Stomach (tissue), 9 donors: Measurements from ENCODE around the gene C2CD3. TPM values are rescaled to one million over a fixed set of nuclear protein-coding genes. Genes with fewer than 3 reads are reported as not detected.
A peak's percentile ranks its signal among the peaks of the same experiment; 100 is the strongest.

Experiments used
- DNase-seq, 2 donors: peaks; one replicate each; pipeline versions ENCODE4 v3.0.0 to v3.0.0-alpha.2; 2013 to 2019
- H3K27ac ChIP-seq, 5 donors: fragments of 200-600 bp in 4 of 5; sonication (generic) in 4 of 5; one replicate each; pipeline ENCODE4 v1.5.1; 2013 to 2019; ENCODE audit warnings: mild to moderate bottlenecking in 1 of 5, moderate library complexity in 1 of 5
- H3K27me3 ChIP-seq, 3 donors: fragments of 200-600 bp; sonication (generic); one replicate each; pipeline ENCODE4 v1.5.1; 2017 to 2019; ENCODE audit warnings: mixed run types in 1 of 3
- H3K36me3 ChIP-seq, 4 donors: fragments of 200-600 bp; sonication (generic); 1 replicate in 3 of 4; 2 replicates in 1 of 4; pipeline ENCODE4 v1.5.1; 2016 to 2019
- H3K4me1 ChIP-seq, 4 donors: fragments of 200-600 bp; sonication (generic); one replicate each; pipeline ENCODE4 v1.5.1; 2016 to 2019
- H3K4me3 ChIP-seq, 4 donors: fragments of 200-600 bp; sonication (generic) in 3 of 4; one replicate each; pipeline ENCODE4 v1.5.1; 2016 to 2019; ENCODE audit warnings: mild to moderate bottlenecking in 1 of 4
- H3K9me3 ChIP-seq, 4 donors: fragments of 200-600 bp; sonication (generic); one replicate each; pipeline ENCODE4 v1.5.1; 2016 to 2019
- EP300 ChIP-seq: sonication (generic); formaldehyde crosslinking; IDR thresholded peaks from one replicate; pipeline ENCODE4 v1.6.1; 2017; ENCODE audit warnings: antibody characterized with exemption
- POLR2A ChIP-seq, 4 donors: fragments of 450-650 bp; IDR thresholded peaks; one replicate each; pipeline ENCODE4 v1.6.1; 2016; ENCODE audit warnings: antibody characterized with exemption in 4 of 4, control low read depth in 2 of 4, mild to moderate bottlenecking in 1 of 4, moderate library complexity in 1 of 4
- POLR2AphosphoS5 ChIP-seq, 3 donors: sonication (generic); formaldehyde crosslinking; IDR thresholded peaks; one replicate each; pipeline ENCODE4 v1.6.1; 2016; ENCODE audit warnings: antibody characterized with exemption in 3 of 3
- WGBS, 5 donors: extraction: QIAGEN DNeasy Blood & Tissue Kit in 3 of 5; methylation state at CpG; one replicate each; pipeline versions ENCODE4 v1.1.5 to v1.1.7; 2013 to 2018; 5-methylcytosine and 5-hydroxymethylcytosine counted together
- intact Hi-C: fragments of 100-400 bp; cut with DNase I; formaldehyde crosslinking; loops from one replicate; pipeline ENCODE4 v1.15.1; 2023; ENCODE audit warnings: low total_unique reads
- polyA plus RNA-seq, 3 donors: library from polyadenylated mRNA; stranded (reverse); fragments of 200-250 nt; gene quantifications; one replicate each; pipeline ENCODE4 v1.2.3, GENCODE V29; 2013
- total RNA-seq, 5 donors: library from RNA; depleted of rRNA; stranded (reverse); fragments of >200 nt; gene quantifications; one replicate each; pipeline versions ENCODE4 v1.1.0 to v1.2.3, GENCODE V29; 2014 to 2016
- TF ChIP-seq, protein P1 (sequence below), 7 experiments: fragments of 450-650 bp in 4 of 7; fragments of 200-600 bp in 3 of 7; sonication (generic) in 3 of 7; IDR thresholded peaks; one replicate each; pipeline ENCODE4 v1.5.1; 2016 to 2019; ENCODE audit warnings: antibody characterized with exemption in 7 of 7, control low read depth in 2 of 7, mild to moderate bottlenecking in 1 of 7
- donor health status: healthy with polysubstance abuse.
- donor health status: Bipolar disorder and iron deficiency.
- donor health status: healthy.

Gene C2CD3
- total and polyA plus RNA-seq, 8 donors, result 5.6 to 176 (median 38.6) TPM

- no peaks in the 10 kb centered on the region for H3K9me3 ChIP-seq
- H3K27me3 ChIP-seq, result no peaks in the 10 kb centered on the region
- H3K36me3 ChIP-seq, result peaks cover 0 to 3% (median 2%) of the 10 kb centered on the region in 4 donors
- TF ChIP-seq POLR2AphosphoS5 (IDR thresholded peaks at IDR 0.05) (no peak), EP300 (no peak), POLR2A (IDR thresholded peaks at IDR 0.05) (no peak)
- TF ChIP-seq, protein P1, sequence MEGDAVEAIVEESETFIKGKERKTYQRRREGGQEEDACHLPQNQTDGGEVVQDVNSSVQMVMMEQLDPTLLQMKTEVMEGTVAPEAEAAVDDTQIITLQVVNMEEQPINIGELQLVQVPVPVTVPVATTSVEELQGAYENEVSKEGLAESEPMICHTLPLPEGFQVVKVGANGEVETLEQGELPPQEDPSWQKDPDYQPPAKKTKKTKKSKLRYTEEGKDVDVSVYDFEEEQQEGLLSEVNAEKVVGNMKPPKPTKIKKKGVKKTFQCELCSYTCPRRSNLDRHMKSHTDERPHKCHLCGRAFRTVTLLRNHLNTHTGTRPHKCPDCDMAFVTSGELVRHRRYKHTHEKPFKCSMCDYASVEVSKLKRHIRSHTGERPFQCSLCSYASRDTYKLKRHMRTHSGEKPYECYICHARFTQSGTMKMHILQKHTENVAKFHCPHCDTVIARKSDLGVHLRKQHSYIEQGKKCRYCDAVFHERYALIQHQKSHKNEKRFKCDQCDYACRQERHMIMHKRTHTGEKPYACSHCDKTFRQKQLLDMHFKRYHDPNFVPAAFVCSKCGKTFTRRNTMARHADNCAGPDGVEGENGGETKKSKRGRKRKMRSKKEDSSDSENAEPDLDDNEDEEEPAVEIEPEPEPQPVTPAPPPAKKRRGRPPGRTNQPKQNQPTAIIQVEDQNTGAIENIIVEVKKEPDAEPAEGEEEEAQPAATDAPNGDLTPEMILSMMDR (IDR thresholded peaks at IDR 0.05), result no peak
- no peaks in the 10 kb centered on the region for H3K4me1 ChIP-seq
- H3K27ac ChIP-seq, result peak overlapping the region in 1 of 5 donors; percentile 24
- DNase-seq, result no peak
- WGBS, 5 donors, result 70 to 81% (median 74%) methylated on average over 2 of the region's 2 CpGs
- intact Hi-C loops, result no loop called here
- no peak overlapping the region for H3K4me3 ChIP-seq
Measured at GRCh38 chr11:73995731-73996130, 175.1 kb downstream of the C2CD3 start.

DNA sequence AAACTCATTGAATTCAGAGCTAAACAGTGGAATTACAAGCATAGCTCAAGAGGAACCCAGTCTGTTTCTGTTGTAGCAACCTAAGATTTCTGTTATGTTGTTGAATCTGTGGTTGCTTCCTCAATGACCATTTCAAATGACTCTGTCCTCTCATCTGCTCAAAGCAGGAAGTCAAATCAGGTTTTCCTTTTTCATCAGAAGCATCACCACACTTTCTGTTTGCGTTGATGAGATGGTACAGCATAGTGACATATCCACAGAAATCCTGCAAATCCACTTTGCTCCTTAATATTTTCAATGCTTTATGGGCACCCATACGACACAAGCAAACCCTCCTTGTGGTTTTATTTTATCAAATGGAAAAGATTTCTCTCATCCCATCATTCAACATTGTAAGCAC, 175.6 kb downstream of the C2CD3 start:
- no peak for TF ChIP-seq POLR2AphosphoS5 (IDR thresholded peaks at IDR 0.05)
- TF ChIP-seq, protein P1 (IDR thresholded peaks at IDR 0.05), result no peak
- no peak for TF ChIP-seq POLR2A (IDR thresholded peaks at IDR 0.05)
- peak in 1 of 2 donors; percentile 68 for DNase-seq
- H3K36me3 ChIP-seq, result no peaks in the 10 kb centered on the region
- H3K27ac ChIP-seq, result peak overlapping the region in 1 of 5 donors; percentile 24
- H3K27me3 ChIP-seq, result no peaks in the 10 kb centered on the region
- no peaks in the 10 kb centered on the region for H3K9me3 ChIP-seq
- intact Hi-C loops, result no loop called here
- 74 to 79% (median 77%) methylated on average over 2 of the region's 2 CpGs for WGBS, 5 donors
- H3K4me3 ChIP-seq, result no peak overlapping the region
- no peaks in the 10 kb centered on the region for H3K4me1 ChIP-seq

GRCh38 chr11:73991471-73992006, 179.3 kb downstream of the C2CD3 start:
- no peaks in the 10 kb centered on the region for H3K27me3 ChIP-seq
- no peak for TF ChIP-seq EP300
- TF ChIP-seq, protein P1 (IDR thresholded peaks at IDR 0.05), result no peak
- TF ChIP-seq POLR2A (IDR thresholded peaks at IDR 0.05), result no peak
- TF ChIP-seq POLR2AphosphoS5 (IDR thresholded peaks at IDR 0.05), result no peak
- no peaks in the 10 kb centered on the region for H3K9me3 ChIP-seq
- 84 to 91% (median 86%) methylated on average over 6 of the region's 6 CpGs for WGBS, 5 donors
- no peak overlapping the region for H3K4me3 ChIP-seq
- H3K36me3 ChIP-seq, result no peaks in the 10 kb centered on the region
- no peak overlapping the region for H3K27ac ChIP-seq
- H3K4me1 ChIP-seq, result no peaks in the 10 kb centered on the region
- no peak for DNase-seq
- intact Hi-C loops, result no loop called here

DNA sequence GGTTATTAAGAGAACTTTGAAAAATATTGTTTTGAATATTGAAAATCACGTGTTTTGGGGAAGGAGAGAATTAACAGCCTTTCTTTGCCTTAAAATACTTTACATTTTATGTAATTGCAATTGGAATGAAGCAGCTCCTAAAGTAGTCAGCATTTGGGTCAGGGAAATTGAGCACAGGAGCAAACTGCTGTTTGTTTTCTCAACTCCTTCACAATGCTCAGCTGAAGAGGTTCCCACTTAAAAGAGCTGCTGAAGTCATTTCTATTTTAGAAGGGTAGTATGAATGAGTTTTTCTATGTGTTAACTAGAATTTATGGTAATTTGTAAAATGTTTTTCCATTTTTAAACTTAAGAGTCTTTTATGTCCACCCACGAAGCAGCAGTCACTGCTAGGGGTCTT, 180.1 kb downstream of the C2CD3 start:
- WGBS, 5 donors, result 73 to 84% (median 79%) methylated on average over 2 of the region's 2 CpGs
- intact Hi-C loops, result no loop called here
- no peak for DNase-seq
- Histone ChIP-seq H3K36me3 (no peaks in the 10 kb centered on the region), H3K4me3 (no peak overlapping the region), H3K4me1 (no peaks in the 10 kb centered on the region), H3K9me3 (no peaks in the 10 kb centered on the region), H3K27ac (no peak overlapping the region), H3K27me3 (no peaks in the 10 kb centered on the region)
- TF ChIP-seq, protein P1 (IDR thresholded peaks at IDR 0.05), result no peak
- no peak for TF ChIP-seq POLR2A (IDR thresholded peaks at IDR 0.05)
- TF ChIP-seq POLR2AphosphoS5 (IDR thresholded peaks at IDR 0.05), result no peak
- TF ChIP-seq EP300, result no peak
